SK-N-SH (cell line): ENCODE measurements around the gene PDK2. TPM values are rescaled to one million over a fixed set of nuclear protein-coding genes. Genes with fewer than 3 reads are reported as not detected.
A peak's percentile ranks its signal among the peaks of the same experiment; 100 is the strongest.

Source experiments
- CTCF ChIA-PET: fragments of 300-600, 350-600 bp; formaldehyde crosslinking; extraction: SDS; loops from one replicate; lab custom pipeline; 2021; lab: Yijun Ruan, JAX
- POLR2A ChIA-PET: fragments of 350-600 bp; sonication (Branson Sonifier 250); formaldehyde crosslinking; extraction: SDS; loops from one replicate; lab custom pipeline; 2020; ENCODE audit warnings: antibody characterized with exemption, inconsistent platforms; lab: Yijun Ruan, JAX
- DNase-seq: peaks from one replicate; pipeline ENCODE4 v3.0.0; 2012
- H2AFZ ChIP-seq: fragments of 200-600 bp; sonication (generic); 2 replicates; pipeline ENCODE4 v1.8.1; 2016; ENCODE audit warnings: antibody characterized with exemption, mild to moderate bottlenecking, low read depth
- H3F3A ChIP-seq: fragments of 200-600 bp; sonication (generic); replicated peaks from 2 replicates; pipeline ENCODE3; 2016; ENCODE audit warnings: antibody characterized with exemption, mild to moderate bottlenecking; ENCODE audit not compliant: insufficient read depth
- H3K27ac ChIP-seq, 2 experiments: fragments of 200-500 bp in 1 of 2; fragments of 200-600 bp in 1 of 2; sonication (Bioruptor generic) in 1 of 2; sonication (generic), shearing (Covaris generic) in 1 of 2; 2 replicates each; pipeline versions ENCODE4 v1.5.1 to v1.6.1; 2014 to 2016; ENCODE audit warnings: low read depth in 2 of 2, inconsistent platforms in 1 of 2, low read length in 1 of 2, mild to moderate bottlenecking in 1 of 2, mixed read lengths in 1 of 2
- H3K27me3 ChIP-seq: fragments of 200-600 bp; sonication (generic), shearing (Covaris generic); 2 replicates; pipeline ENCODE4 v1.6.1; 2016; ENCODE audit warnings: mixed run types; ENCODE audit not compliant: insufficient read depth
- H3K36me3 ChIP-seq, 2 experiments: fragments of 200-500 bp in 1 of 2; fragments of 200-600 bp in 1 of 2; sonication (Bioruptor generic) in 1 of 2; sonication (generic) in 1 of 2; replicated peaks in 1 of 2; 2 replicates each; pipeline versions ENCODE3 to v1.5.1; 2014 to 2016; ENCODE audit warnings: low read length in 1 of 2, mild to moderate bottlenecking in 1 of 2; ENCODE audit not compliant: insufficient read depth in 2 of 2, control insufficient read depth in 1 of 2
- H3K4me1 ChIP-seq, 2 experiments: fragments of 200-500 bp in 1 of 2; fragments of 200-600 bp in 1 of 2; sonication (Bioruptor generic) in 1 of 2; sonication (generic), shearing (Covaris generic) in 1 of 2; 2 replicates each; pipeline versions ENCODE4 v1.5.1 to v1.6.1; 2014 to 2016; ENCODE audit warnings: low read depth in 1 of 2, low read length in 1 of 2, mixed run types in 1 of 2; ENCODE audit not compliant: insufficient read depth in 2 of 2, control insufficient read depth in 1 of 2
- H3K4me2 ChIP-seq: fragments of 200-600 bp; sonication (generic), shearing (Covaris generic); 2 replicates; pipeline ENCODE4 v1.6.1; 2017; ENCODE audit warnings: mixed run types
- H3K4me3 ChIP-seq, 2 experiments: fragments of 200-500 bp in 1 of 2; fragments of 200-600 bp in 1 of 2; sonication (Bioruptor generic) in 1 of 2; sonication (generic), shearing (Covaris generic) in 1 of 2; 2 replicates each; pipeline versions ENCODE4 v1.5.1 to v1.8.1; 2014 to 2016; ENCODE audit warnings: low read depth in 2 of 2, inconsistent platforms in 1 of 2, low read length in 1 of 2, mild to moderate bottlenecking in 1 of 2, mixed read lengths in 1 of 2, moderate library complexity in 1 of 2
- H3K79me2 ChIP-seq: fragments of 200-600 bp; sonication (generic); 2 replicates; pipeline ENCODE4 v1.8.1; 2017; ENCODE audit warnings: mild to moderate bottlenecking; ENCODE audit not compliant: insufficient read depth
- H3K9ac ChIP-seq: fragments of 200-600 bp; sonication (generic); 2 replicates; pipeline ENCODE4 v1.6.1; 2017; ENCODE audit warnings: mixed run types
- H3K9me2 ChIP-seq: fragments of 200-600 bp; sonication (generic); 2 replicates; pipeline ENCODE4 v1.6.1; 2017; ENCODE audit warnings: mixed run types
- H3K9me3 ChIP-seq: fragments of 200-600 bp; sonication (generic); 2 replicates; pipeline ENCODE4 v1.6.1; 2017; ENCODE audit warnings: mixed run types, mild to moderate bottlenecking, moderate library complexity
- H4K20me1 ChIP-seq: fragments of 200-600 bp; sonication (generic); 2 replicates; pipeline ENCODE4 v1.6.1; 2017; ENCODE audit warnings: mild to moderate bottlenecking, mixed run types; ENCODE audit not compliant: insufficient read depth
- ELF1 ChIP-seq: IDR thresholded peaks from 2 replicates; pipeline ENCODE4 v1.4.0; 2012
- EZH2phosphoT487 ChIP-seq: fragments of 200-600 bp; sonication (generic); IDR thresholded peaks from 2 replicates; pipeline ENCODE4 v1.6.1; 2017; ENCODE audit warnings: low read depth, mixed run types, mild to moderate bottlenecking, antibody characterized with exemption, moderate library complexity, borderline replicate concordance
- FOXM1 ChIP-seq: IDR thresholded peaks from 2 replicates; pipeline ENCODE4 v1.4.0; 2012; ENCODE audit warnings: low read depth, mild to moderate bottlenecking
- GABPA ChIP-seq: IDR thresholded peaks from 2 replicates; pipeline ENCODE4 v1.4.0; 2012; ENCODE audit warnings: low read depth, mild to moderate bottlenecking
- GATA2 ChIP-seq: sonication (generic); formaldehyde crosslinking; IDR thresholded peaks from 2 replicates; pipeline ENCODE4 v1.5.0; 2020; ENCODE audit warnings: mild to moderate bottlenecking, missing genetic modification reagents
- JUND ChIP-seq: IDR thresholded peaks from 2 replicates; pipeline ENCODE4 v1.4.0; 2012
- MAX ChIP-seq: IDR thresholded peaks from 2 replicates; pipeline ENCODE4 v1.4.0; 2012; ENCODE audit warnings: low read depth
- MXI1 ChIP-seq: IDR thresholded peaks from 2 replicates; pipeline ENCODE4 v1.6.1; 2012; ENCODE audit warnings: mild to moderate bottlenecking, low read depth, low read length, improper control_type of control experiment
- POLR2AphosphoS5 ChIP-seq: IDR thresholded peaks from 2 replicates; pipeline ENCODE4 v1.6.1; 2012; ENCODE audit warnings: low read depth, low read length
- RAD21 ChIP-seq: IDR thresholded peaks from 2 replicates; pipeline ENCODE4 v1.6.1; 2012; ENCODE audit warnings: mild to moderate bottlenecking, low read length
- RCOR1 ChIP-seq: fragments of 150-350 bp; IDR thresholded peaks from 2 replicates; pipeline ENCODE4 v1.6.1; 2017; ENCODE audit warnings: antibody characterized with exemption, low read length
- RFX5 ChIP-seq: IDR thresholded peaks from 2 replicates; pipeline ENCODE4 v1.6.1; 2012; ENCODE audit warnings: mild to moderate bottlenecking, improper control_type of control experiment, low read length
- SMC3 ChIP-seq: IDR thresholded peaks from 2 replicates; pipeline ENCODE4 v1.6.1; 2012; ENCODE audit warnings: low read depth, low read length, improper control_type of control experiment
- USF1 ChIP-seq: IDR thresholded peaks from 2 replicates; pipeline ENCODE4 v1.4.0; 2012; ENCODE audit warnings: low read depth, borderline replicate concordance
- WGBS: methylation state at CpG from one replicate; pipeline ENCODE4 v1.1.6; 2017; ENCODE audit warnings: low lambda C conversion rate; 5-methylcytosine and 5-hydroxymethylcytosine counted together
- polyA plus RNA-seq, 3 experiments: library from polyadenylated mRNA; depleted of rRNA; stranded (reverse); fragments of >200 nt; gene quantifications; 2 replicates each; pipeline ENCODE4 v1.2.3, GENCODE V29; 2012
- TF ChIP-seq, protein P1 (sequence below): IDR thresholded peaks from 2 replicates; pipeline ENCODE4; 2012
- TF ChIP-seq, protein P2 (sequence below): IDR thresholded peaks from 2 replicates; pipeline ENCODE4 v1.6.1; 2012; ENCODE audit warnings: mild to moderate bottlenecking, low read depth, low read length, moderate library complexity
- TF ChIP-seq, protein P3 (sequence below): IDR thresholded peaks from 2 replicates; pipeline ENCODE4 v1.4.0; 2012; ENCODE audit warnings: low read depth, borderline replicate concordance

Gene PDK2
- polyA plus RNA-seq, 1 of the 3 experiments (the other 2 are of a cell fraction): 124 TPM

GRCh38 chr17:50093807-50094206, 1.3 kb upstream of the PDK2 start:
- H3K36me3 ChIP-seq: peaks cover 29 to 38% of the 10 kb centered on the region in 2 experiments
- 18% methylated on average over 3 of the region's 3 CpGs for WGBS
- H3K79me2 ChIP-seq: peaks cover under 1% of the 10 kb centered on the region; the same call in 1 of the 2 replicates
- no peaks in the 10 kb centered on the region for H3K9me3 ChIP-seq
- POLR2A ChIA-PET: interaction anchor here (0.9 to 2.2 kb wide), 10 partner anchors 18 to 84 kb away, joined by 3 to 16 read pairs (median 6); partner anchors contain the start of gene SAMD14
- H3K27ac ChIP-seq: peak overlapping the region; percentile 64 to 77; a peak in 3 of 4 replicates
- peaks cover 3 to 18% of the 10 kb centered on the region in 2 experiments; a peak in 1 of 4 replicates for H3K4me1 ChIP-seq
- peaks cover 47% of the 10 kb centered on the region for H4K20me1 ChIP-seq
- CTCF ChIA-PET: interaction anchor here (0.7 to 15.0 kb wide), 76 partner anchors 9 to 315 kb away, joined by 3 to 297 read pairs (median 7); partner anchors contain the start of genes COL1A1, ITGA3, KAT7 and PPP1R9B
- H3K9ac ChIP-seq: peak overlapping the region; percentile 32; the same call in 1 of the 2 replicates
- no peaks in the 10 kb centered on the region for H3K9me2 ChIP-seq
- H2AFZ ChIP-seq: peak overlapping the region; percentile 77; the same call in 1 of the 2 replicates
- peak overlapping the region in 1 of 2 experiments; percentile 75; a peak in 1 of 4 replicates for H3K4me3 ChIP-seq
- H3K27me3 ChIP-seq: no peaks in the 10 kb centered on the region
- peaks cover 67% of the 10 kb centered on the region for H3F3A ChIP-seq
- H3K4me2 ChIP-seq: peak overlapping the region; percentile 100
- TF ChIP-seq, protein P1, sequence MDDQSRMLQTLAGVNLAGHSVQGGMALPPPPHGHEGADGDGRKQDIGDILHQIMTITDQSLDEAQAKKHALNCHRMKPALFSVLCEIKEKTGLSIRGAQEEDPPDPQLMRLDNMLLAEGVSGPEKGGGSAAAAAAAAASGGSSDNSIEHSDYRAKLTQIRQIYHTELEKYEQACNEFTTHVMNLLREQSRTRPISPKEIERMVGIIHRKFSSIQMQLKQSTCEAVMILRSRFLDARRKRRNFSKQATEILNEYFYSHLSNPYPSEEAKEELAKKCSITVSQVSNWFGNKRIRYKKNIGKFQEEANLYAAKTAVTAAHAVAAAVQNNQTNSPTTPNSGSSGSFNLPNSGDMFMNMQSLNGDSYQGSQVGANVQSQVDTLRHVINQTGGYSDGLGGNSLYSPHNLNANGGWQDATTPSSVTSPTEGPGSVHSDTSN: no peak
- TF ChIP-seq ELF1: 0 out of 2 replicates have a peak, but pooled peaks have one; percentile 2
- TF ChIP-seq, all 33 proteins: peak for 1
- no peak for DNase-seq

DNA sequence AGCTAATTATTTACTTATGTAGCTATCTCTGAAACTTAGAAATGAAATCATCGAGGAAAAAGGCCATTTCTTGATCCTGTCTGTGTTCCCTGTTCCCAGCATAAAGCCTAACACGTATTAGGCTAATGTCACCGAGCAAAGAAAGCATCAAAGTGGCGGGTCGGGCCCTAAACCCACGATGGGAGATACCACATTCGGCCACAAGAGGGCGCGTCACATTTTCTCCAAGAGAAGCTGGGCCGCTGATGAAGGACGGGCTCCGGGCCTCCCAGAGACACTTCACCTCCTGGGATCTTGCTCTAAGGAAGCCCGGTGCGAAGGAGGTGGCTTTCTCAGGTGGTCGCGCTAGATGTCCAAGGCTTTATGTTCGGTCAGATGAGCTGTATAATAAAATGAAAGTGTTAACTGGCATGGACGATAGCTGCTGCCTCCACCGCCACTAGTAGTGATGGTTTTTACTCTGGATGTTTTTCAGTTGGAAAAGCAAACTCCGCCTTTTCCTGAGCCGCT, 853 bp upstream of the PDK2 start:
- CTCF ChIA-PET: interaction anchor here (0.6 to 15.0 kb wide), 88 partner anchors 9 to 395 kb away, joined by 3 to 297 read pairs (median 6); partner anchors contain the start of genes COL1A1, ITGA3, KAT7 and PPP1R9B
- Histone ChIP-seq H3K9ac (peak overlapping the region; percentile 32; the same call in 1 of the 2 replicates), H3K9me2 (no peaks in the 10 kb centered on the region), H3K4me3 (peak overlapping the region; percentile 75 to 84), H3K9me3 (no peaks in the 10 kb centered on the region), H3F3A (peaks cover 62% of the 10 kb centered on the region), H3K27me3 (no peaks in the 10 kb centered on the region), H3K36me3 (peaks cover 24 to 37% of the 10 kb centered on the region in 2 experiments), H3K4me2 (peak overlapping the region; percentile 100), H3K79me2 (no peaks in the 10 kb centered on the region), H3K4me1 (peaks cover 3 to 18% of the 10 kb centered on the region in 2 experiments; a peak in 1 of 4 replicates), H3K27ac (peak overlapping the region; percentile 64 to 77), H4K20me1 (peaks cover 42% of the 10 kb centered on the region), H2AFZ (peak overlapping the region; percentile 77)
- DNase-seq: peak; percentile 91
- POLR2A ChIA-PET: interaction anchor here (0.9 to 2.2 kb wide), 10 partner anchors 17 to 84 kb away, joined by 3 to 16 read pairs (median 6); partner anchors contain the start of gene SAMD14
- WGBS: 3% methylated on average over 21 of the region's 21 CpGs
- TF ChIP-seq RFX5 (no peak), RAD21 (peak; percentile 71), RCOR1 (0 out of 2 replicates have a peak, but pooled peaks have one; percentile 49), GABPA (no peak), USF1 (no peak), GATA2 (no peak), JUND (0 out of 2 replicates have a peak, but pooled peaks have one; percentile 26), EZH2phosphoT487 (no peak), MAX (peak; percentile 63; the same call in 1 of the 2 replicates), FOXM1 (no peak), SMC3 (peak; percentile 71), POLR2AphosphoS5 (no peak; the same call in 1 of the 2 replicates), MXI1 (peak; percentile 71)
- TF ChIP-seq, protein P2, sequence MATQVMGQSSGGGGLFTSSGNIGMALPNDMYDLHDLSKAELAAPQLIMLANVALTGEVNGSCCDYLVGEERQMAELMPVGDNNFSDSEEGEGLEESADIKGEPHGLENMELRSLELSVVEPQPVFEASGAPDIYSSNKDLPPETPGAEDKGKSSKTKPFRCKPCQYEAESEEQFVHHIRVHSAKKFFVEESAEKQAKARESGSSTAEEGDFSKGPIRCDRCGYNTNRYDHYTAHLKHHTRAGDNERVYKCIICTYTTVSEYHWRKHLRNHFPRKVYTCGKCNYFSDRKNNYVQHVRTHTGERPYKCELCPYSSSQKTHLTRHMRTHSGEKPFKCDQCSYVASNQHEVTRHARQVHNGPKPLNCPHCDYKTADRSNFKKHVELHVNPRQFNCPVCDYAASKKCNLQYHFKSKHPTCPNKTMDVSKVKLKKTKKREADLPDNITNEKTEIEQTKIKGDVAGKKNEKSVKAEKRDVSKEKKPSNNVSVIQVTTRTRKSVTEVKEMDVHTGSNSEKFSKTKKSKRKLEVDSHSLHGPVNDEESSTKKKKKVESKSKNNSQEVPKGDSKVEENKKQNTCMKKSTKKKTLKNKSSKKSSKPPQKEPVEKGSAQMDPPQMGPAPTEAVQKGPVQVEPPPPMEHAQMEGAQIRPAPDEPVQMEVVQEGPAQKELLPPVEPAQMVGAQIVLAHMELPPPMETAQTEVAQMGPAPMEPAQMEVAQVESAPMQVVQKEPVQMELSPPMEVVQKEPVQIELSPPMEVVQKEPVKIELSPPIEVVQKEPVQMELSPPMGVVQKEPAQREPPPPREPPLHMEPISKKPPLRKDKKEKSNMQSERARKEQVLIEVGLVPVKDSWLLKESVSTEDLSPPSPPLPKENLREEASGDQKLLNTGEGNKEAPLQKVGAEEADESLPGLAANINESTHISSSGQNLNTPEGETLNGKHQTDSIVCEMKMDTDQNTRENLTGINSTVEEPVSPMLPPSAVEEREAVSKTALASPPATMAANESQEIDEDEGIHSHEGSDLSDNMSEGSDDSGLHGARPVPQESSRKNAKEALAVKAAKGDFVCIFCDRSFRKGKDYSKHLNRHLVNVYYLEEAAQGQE: 0 out of 2 replicates have a peak, but pooled peaks have one; percentile 51
- TF ChIP-seq, protein P3, sequence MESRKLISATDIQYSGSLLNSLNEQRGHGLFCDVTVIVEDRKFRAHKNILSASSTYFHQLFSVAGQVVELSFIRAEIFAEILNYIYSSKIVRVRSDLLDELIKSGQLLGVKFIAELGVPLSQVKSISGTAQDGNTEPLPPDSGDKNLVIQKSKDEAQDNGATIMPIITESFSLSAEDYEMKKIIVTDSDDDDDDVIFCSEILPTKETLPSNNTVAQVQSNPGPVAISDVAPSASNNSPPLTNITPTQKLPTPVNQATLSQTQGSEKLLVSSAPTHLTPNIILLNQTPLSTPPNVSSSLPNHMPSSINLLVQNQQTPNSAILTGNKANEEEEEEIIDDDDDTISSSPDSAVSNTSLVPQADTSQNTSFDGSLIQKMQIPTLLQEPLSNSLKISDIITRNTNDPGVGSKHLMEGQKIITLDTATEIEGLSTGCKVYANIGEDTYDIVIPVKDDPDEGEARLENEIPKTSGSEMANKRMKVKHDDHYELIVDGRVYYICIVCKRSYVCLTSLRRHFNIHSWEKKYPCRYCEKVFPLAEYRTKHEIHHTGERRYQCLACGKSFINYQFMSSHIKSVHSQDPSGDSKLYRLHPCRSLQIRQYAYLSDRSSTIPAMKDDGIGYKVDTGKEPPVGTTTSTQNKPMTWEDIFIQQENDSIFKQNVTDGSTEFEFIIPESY: no peak
